Measurements from ENCODE around the gene CLK2. TPM values are rescaled to one million over a fixed set of nuclear protein-coding genes. Genes with fewer than 3 reads are reported as not detected.

The CLK2 gene
- total and polyA plus RNA-seq, 9 of the 15 experiments (the other 6 are each of a cell fraction or from before 2014, with no cell fraction given): 13.5 to 81.4 (median 39.6) TPM

GRCh38 chr1:155307247-155307740, 34.0 kb upstream of the CLK2 start (continued):
- TF ChIP-seq DDX20 (tag; IDR thresholded peaks at IDR 0.05; ENCODE audit: low read depth) (peak; percentile 96), KDM2B (CRISPR knock-in tag; IDR thresholded peaks at IDR 0.05) (peak; percentile 39; the same call in 1 of the 2 replicates), SIN3A (IDR thresholded peaks at IDR 0.05; ENCODE audit: borderline replicate concordance in 2 of 2, control insufficient read depth in 1 of 2, low read depth in 2 of 2, low read length in 2 of 2) (no peak), ARID1B (IDR thresholded peaks at IDR 0.05) (peak; percentile 58), PTTG1 (tag; IDR thresholded peaks at IDR 0.05; ENCODE audit: low read depth) (peak; percentile 97), ELF4 (CRISPR knock-in tag; IDR thresholded peaks at IDR 0.05) (peak; percentile 85; the same call in 1 of the 2 replicates), SMARCA4 (IDR thresholded peaks at IDR 0.05) (peak; percentile 24; the same call in 1 of the 2 replicates), KLF6 (CRISPR knock-in tag; IDR thresholded peaks at IDR 0.05; ENCODE audit: borderline replicate concordance) (peak; percentile 98), CEBPB (tag; IDR thresholded peaks at IDR 0.05) (peak; percentile 77), NFXL1 (CRISPR knock-in tag; IDR thresholded peaks at IDR 0.05) (peak; percentile 89), ZNF766 (CRISPR knock-in tag; conservative IDR thresholded peaks at IDR 0.05) (peak; percentile 92), ZNF75A (CRISPR knock-in tag; IDR thresholded peaks at IDR 0.05) (peak; percentile 65; the same call in 1 of the 2 replicates), PTRF (tag; IDR thresholded peaks at IDR 0.05) (peak; percentile 97), BCOR (IDR thresholded peaks at IDR 0.05) (no peak), MXD1 (CRISPR knock-in tag; IDR thresholded peaks at IDR 0.05; ENCODE audit: borderline replicate concordance, poor library complexity, severe bottlenecking) (peak; percentile 69), ZBTB34 (CRISPR knock-in tag; IDR thresholded peaks at IDR 0.05) (peak; percentile 89), ZFPM2 (CRISPR knock-in tag; IDR thresholded peaks at IDR 0.05) (peak; percentile 81; the same call in 1 of the 2 replicates)
- TF ChIP-seq, protein P1, sequence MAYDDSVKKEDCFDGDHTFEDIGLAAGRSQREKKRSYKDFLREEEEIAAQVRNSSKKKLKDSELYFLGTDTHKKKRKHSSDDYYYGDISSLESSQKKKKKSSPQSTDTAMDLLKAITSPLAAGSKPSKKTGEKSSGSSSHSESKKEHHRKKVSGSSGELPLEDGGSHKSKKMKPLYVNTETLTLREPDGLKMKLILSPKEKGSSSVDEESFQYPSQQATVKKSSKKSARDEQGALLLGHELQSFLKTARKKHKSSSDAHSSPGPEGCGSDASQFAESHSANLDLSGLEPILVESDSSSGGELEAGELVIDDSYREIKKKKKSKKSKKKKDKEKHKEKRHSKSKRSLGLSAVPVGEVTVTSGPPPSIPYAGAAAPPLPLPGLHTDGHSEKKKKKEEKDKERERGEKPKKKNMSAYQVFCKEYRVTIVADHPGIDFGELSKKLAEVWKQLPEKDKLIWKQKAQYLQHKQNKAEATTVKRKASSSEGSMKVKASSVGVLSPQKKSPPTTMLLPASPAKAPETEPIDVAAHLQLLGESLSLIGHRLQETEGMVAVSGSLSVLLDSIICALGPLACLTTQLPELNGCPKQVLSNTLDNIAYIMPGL (CRISPR knock-in tag; IDR thresholded peaks at IDR 0.05): no peak
- TF ChIP-seq, protein P2, sequence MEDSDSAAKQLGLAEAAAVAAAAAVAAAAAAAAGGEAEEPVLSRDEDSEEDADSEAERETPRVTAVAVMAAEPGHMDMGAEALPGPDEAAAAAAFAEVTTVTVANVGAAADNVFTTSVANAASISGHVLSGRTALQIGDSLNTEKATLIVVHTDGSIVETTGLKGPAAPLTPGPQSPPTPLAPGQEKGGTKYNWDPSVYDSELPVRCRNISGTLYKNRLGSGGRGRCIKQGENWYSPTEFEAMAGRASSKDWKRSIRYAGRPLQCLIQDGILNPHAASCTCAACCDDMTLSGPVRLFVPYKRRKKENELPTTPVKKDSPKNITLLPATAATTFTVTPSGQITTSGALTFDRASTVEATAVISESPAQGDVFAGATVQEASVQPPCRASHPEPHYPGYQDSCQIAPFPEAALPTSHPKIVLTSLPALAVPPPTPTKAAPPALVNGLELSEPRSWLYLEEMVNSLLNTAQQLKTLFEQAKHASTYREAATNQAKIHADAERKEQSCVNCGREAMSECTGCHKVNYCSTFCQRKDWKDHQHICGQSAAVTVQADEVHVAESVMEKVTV (CRISPR knock-in tag; IDR thresholded peaks at IDR 0.05): peak; percentile 16; the same call in 1 of the 2 replicates
- TF ChIP-seq, protein P3, sequence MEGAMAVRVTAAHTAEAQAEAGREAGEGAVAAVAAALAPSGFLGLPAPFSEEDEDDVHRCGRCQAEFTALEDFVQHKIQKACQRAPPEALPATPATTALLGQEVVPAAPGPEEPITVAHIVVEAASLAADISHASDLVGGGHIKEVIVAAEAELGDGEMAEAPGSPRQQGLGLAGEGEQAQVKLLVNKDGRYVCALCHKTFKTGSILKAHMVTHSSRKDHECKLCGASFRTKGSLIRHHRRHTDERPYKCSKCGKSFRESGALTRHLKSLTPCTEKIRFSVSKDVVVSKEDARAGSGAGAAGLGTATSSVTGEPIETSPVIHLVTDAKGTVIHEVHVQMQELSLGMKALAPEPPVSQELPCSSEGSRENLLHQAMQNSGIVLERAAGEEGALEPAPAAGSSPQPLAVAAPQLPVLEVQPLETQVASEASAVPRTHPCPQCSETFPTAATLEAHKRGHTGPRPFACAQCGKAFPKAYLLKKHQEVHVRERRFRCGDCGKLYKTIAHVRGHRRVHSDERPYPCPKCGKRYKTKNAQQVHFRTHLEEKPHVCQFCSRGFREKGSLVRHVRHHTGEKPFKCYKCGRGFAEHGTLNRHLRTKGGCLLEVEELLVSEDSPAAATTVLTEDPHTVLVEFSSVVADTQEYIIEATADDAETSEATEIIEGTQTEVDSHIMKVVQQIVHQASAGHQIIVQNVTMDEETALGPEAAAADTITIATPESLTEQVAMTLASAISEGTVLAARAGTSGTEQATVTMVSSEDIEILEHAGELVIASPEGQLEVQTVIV (CRISPR knock-in tag; IDR thresholded peaks at IDR 0.05; ENCODE audit: borderline replicate concordance): peak; percentile 84; the same call in 1 of the 2 replicates
